WTC11 (cell line): ENCODE measurements around the gene ZC2HC1B. TPM values are rescaled to one million over a fixed set of nuclear protein-coding genes. Genes with fewer than 3 reads are reported as not detected.

Source experiments
- ATF1 ChIP-seq: sonication (generic); formaldehyde crosslinking; IDR thresholded peaks from 2 replicates; pipeline ENCODE4 v1.8.1; 2023; ENCODE audit warnings: mild to moderate bottlenecking, moderate library complexity, missing genetic modification reagents
- ELF4 ChIP-seq: sonication (generic); formaldehyde crosslinking; IDR thresholded peaks from 2 replicates; pipeline ENCODE4 v1.8.1; 2022; ENCODE audit warnings: low read depth, mild to moderate bottlenecking, moderate library complexity, missing genetic modification reagents
- FOXJ3 ChIP-seq: sonication (generic); formaldehyde crosslinking; IDR thresholded peaks from 2 replicates; pipeline ENCODE4 v1.9.0; 2021; ENCODE audit warnings: missing genetic modification reagents, mild to moderate bottlenecking, borderline replicate concordance
- GRHL2 ChIP-seq: fragments of 250-450 bp; sonication (Bioruptor Pico); IDR thresholded peaks from 2 replicates; pipeline ENCODE4 v1.8.0; 2022; ENCODE audit warnings: mild to moderate bottlenecking, moderate library complexity; ENCODE audit not compliant: insufficient replicate concordance, severe bottlenecking
- IRF2 ChIP-seq: sonication (generic); formaldehyde crosslinking; IDR thresholded peaks from 2 replicates; pipeline ENCODE4 v1.8.0; 2022; ENCODE audit warnings: low read depth, missing genetic modification reagents, borderline replicate concordance
- KAT7 ChIP-seq: sonication (generic); formaldehyde crosslinking; IDR thresholded peaks from 2 replicates; pipeline ENCODE4 v1.8.1; 2023; ENCODE audit warnings: missing genetic modification reagents, mild to moderate bottlenecking, borderline replicate concordance
- NFATC4 ChIP-seq: fragments of 250-450 bp; sonication (Bioruptor Pico); IDR thresholded peaks from 2 replicates; pipeline ENCODE4 v1.9.0; 2021; ENCODE audit warnings: mild to moderate bottlenecking
- NR2C2 ChIP-seq: sonication (generic); formaldehyde crosslinking; IDR thresholded peaks from 2 replicates; pipeline ENCODE4 v1.8.0; 2022; ENCODE audit warnings: mild to moderate bottlenecking, missing genetic modification reagents
- NR3C1 ChIP-seq: sonication (generic); formaldehyde crosslinking; conservative IDR thresholded peaks from 2 replicates; pipeline ENCODE4 v1.8.1; 2023; ENCODE audit warnings: low read depth, mild to moderate bottlenecking, missing genetic modification reagents
- OVOL2 ChIP-seq: fragments of 250-450 bp; sonication (Bioruptor Pico); IDR thresholded peaks from 2 replicates; pipeline ENCODE4 v1.9.0; 2021; ENCODE audit warnings: mild to moderate bottlenecking, borderline replicate concordance
- PRRX2 ChIP-seq: fragments of 250-450 bp; sonication (Bioruptor Pico); IDR thresholded peaks from 2 replicates; pipeline ENCODE4 v1.8.0; 2021; ENCODE audit warnings: mild to moderate bottlenecking
- RORB ChIP-seq: fragments of 250-450 bp; sonication (Bioruptor Pico); IDR thresholded peaks from 2 replicates; pipeline ENCODE4 v1.9.0; 2021; ENCODE audit warnings: mild to moderate bottlenecking
- SMAD3 ChIP-seq: sonication (generic); formaldehyde crosslinking; IDR thresholded peaks from 2 replicates; pipeline ENCODE4 v1.8.0; 2022; ENCODE audit warnings: missing genetic modification reagents, mild to moderate bottlenecking, borderline replicate concordance
- SP1 ChIP-seq: sonication (generic); formaldehyde crosslinking; conservative IDR thresholded peaks from 2 replicates; pipeline ENCODE4 v1.8.1; 2022; ENCODE audit warnings: missing genetic modification reagents
- TCF7 ChIP-seq: sonication (generic); formaldehyde crosslinking; IDR thresholded peaks from 2 replicates; pipeline ENCODE4 v1.8.0; 2022; ENCODE audit warnings: mild to moderate bottlenecking, low read depth, missing genetic modification reagents, moderate library complexity
- ZNF121 ChIP-seq: sonication (generic); formaldehyde crosslinking; IDR thresholded peaks from 2 replicates; pipeline ENCODE4 v1.8.0; 2023; ENCODE audit warnings: missing genetic modification reagents
- ZNF232 ChIP-seq: sonication (generic); formaldehyde crosslinking; IDR thresholded peaks from 2 replicates; pipeline ENCODE4 v1.8.0; 2022; ENCODE audit warnings: mild to moderate bottlenecking, missing genetic modification reagents
- ZNF396 ChIP-seq: fragments of 250-450 bp; sonication (Bioruptor Pico); IDR thresholded peaks from 2 replicates; pipeline ENCODE4 v1.8.0; 2021; ENCODE audit warnings: mild to moderate bottlenecking, moderate library complexity, borderline replicate concordance
- ZNF416 ChIP-seq: fragments of 250-450 bp; sonication (Bioruptor Pico); IDR thresholded peaks from 2 replicates; pipeline ENCODE4 v1.9.0; 2021; ENCODE audit warnings: mild to moderate bottlenecking, inconsistent platforms
- total RNA-seq: library from RNA; stranded (reverse); gene quantifications from 3 replicates; pipeline ENCODE4 v1.2.3, GENCODE V29; 2021
- TF ChIP-seq, protein P1 (sequence below): sonication (generic); formaldehyde crosslinking; IDR thresholded peaks from 2 replicates; pipeline ENCODE4 v1.8.1; 2023; ENCODE audit warnings: mild to moderate bottlenecking, moderate library complexity, missing genetic modification reagents
- TF ChIP-seq, protein P2 (sequence below): sonication (generic); formaldehyde crosslinking; IDR thresholded peaks from 2 replicates; pipeline ENCODE4 v1.8.0; 2022; ENCODE audit warnings: mild to moderate bottlenecking, missing genetic modification reagents
- TF ChIP-seq, protein P3 (sequence below): fragments of 250-450 bp; sonication (Bioruptor Pico); conservative IDR thresholded peaks from 2 replicates; pipeline ENCODE4 v1.9.0; 2021; ENCODE audit warnings: mild to moderate bottlenecking
- TF ChIP-seq, protein P4 (sequence below): sonication (generic); formaldehyde crosslinking; IDR thresholded peaks from 2 replicates; pipeline ENCODE4 v1.8.0; 2022; ENCODE audit warnings: mild to moderate bottlenecking, missing genetic modification reagents
- TF ChIP-seq, protein P5 (sequence below): fragments of 250-450 bp; sonication (Bioruptor Pico); IDR thresholded peaks from 2 replicates; pipeline ENCODE4 v1.9.0; 2021; ENCODE audit warnings: moderate library complexity, mild to moderate bottlenecking, inconsistent platforms, borderline replicate concordance
- TF ChIP-seq, protein P6 (sequence below): sonication (generic); formaldehyde crosslinking; IDR thresholded peaks from 2 replicates; pipeline ENCODE4 v1.8.1; 2023; ENCODE audit warnings: mild to moderate bottlenecking, missing genetic modification reagents
- TF ChIP-seq, protein P7 (sequence below): fragments of 250-450 bp; sonication (Bioruptor Pico); IDR thresholded peaks from 2 replicates; pipeline ENCODE4 v1.9.0; 2021; ENCODE audit warnings: mild to moderate bottlenecking

The ZC2HC1B gene
- total RNA-seq, 1 experiment from 2014 or later: not detected

DNA sequence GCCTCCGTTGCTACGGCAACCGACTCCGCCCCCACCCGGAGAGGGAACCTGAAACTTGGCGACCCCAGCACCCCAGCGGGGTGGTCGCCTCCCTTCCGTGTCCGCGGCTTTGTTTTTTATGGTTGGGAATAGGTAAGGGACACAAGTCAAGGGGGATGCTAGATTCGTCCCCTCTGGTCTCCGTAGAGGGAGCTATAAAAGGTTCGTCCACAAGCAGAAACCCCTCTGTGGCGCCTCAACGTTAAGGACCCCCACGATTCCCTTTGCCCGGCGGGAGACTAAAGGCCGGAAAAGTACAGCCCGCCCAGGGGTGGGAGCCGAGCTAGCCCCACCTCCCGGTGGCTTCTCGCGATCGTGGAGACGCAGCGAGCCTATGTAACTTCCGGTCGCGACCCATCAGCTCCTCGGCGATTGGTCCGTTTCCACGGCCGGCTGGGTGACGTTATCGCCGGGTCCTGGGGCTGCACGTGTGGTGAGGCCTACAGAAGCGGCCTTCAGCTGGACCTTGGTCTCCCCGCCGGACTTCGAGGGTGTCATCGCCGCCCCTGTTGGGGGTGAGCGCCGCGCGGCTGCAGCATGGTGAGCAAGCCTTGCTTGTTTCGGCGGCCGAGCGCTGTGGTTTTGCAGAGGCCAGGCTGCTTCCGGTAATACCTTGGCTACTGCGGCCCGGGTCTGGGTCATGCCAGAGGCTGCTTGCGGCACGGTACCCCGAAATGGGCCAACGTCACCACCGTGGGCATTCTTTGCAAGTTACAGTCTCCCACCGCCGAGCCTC, 21.2 kb upstream of the ZC2HC1B start, which contains the start of gene LTV1 (continued):
- TF ChIP-seq, protein P1, sequence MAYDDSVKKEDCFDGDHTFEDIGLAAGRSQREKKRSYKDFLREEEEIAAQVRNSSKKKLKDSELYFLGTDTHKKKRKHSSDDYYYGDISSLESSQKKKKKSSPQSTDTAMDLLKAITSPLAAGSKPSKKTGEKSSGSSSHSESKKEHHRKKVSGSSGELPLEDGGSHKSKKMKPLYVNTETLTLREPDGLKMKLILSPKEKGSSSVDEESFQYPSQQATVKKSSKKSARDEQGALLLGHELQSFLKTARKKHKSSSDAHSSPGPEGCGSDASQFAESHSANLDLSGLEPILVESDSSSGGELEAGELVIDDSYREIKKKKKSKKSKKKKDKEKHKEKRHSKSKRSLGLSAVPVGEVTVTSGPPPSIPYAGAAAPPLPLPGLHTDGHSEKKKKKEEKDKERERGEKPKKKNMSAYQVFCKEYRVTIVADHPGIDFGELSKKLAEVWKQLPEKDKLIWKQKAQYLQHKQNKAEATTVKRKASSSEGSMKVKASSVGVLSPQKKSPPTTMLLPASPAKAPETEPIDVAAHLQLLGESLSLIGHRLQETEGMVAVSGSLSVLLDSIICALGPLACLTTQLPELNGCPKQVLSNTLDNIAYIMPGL (CRISPR knock-in tag): peak; percentile 50; the same call in 1 of the 2 replicates
- no peak for TF ChIP-seq NR3C1 (CRISPR knock-in tag)
- TF ChIP-seq ZNF416 (CRISPR knock-in tag): no peak
- TF ChIP-seq ZNF396 (CRISPR knock-in tag): no peak
- no peak for TF ChIP-seq ELF4
- TF ChIP-seq OVOL2 (CRISPR knock-in tag): no peak
- no peak for TF ChIP-seq TCF7 (CRISPR knock-in tag)
- TF ChIP-seq ZNF121 (CRISPR knock-in tag): no peak
- no peak; the same call in 1 of the 2 replicates for TF ChIP-seq ZNF232 (CRISPR knock-in tag)
- TF ChIP-seq IRF2 (CRISPR knock-in tag): no peak
- TF ChIP-seq, protein P2, sequence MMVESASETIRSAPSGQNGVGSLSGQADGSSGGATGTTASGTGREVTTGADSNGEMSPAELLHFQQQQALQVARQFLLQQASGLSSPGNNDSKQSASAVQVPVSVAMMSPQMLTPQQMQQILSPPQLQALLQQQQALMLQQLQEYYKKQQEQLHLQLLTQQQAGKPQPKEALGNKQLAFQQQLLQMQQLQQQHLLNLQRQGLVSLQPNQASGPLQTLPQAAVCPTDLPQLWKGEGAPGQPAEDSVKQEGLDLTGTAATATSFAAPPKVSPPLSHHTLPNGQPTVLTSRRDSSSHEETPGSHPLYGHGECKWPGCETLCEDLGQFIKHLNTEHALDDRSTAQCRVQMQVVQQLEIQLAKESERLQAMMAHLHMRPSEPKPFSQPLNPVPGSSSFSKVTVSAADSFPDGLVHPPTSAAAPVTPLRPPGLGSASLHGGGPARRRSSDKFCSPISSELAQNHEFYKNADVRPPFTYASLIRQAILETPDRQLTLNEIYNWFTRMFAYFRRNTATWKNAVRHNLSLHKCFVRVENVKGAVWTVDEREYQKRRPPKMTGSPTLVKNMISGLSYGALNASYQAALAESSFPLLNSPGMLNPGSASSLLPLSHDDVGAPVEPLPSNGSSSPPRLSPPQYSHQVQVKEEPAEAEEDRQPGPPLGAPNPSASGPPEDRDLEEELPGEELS (CRISPR knock-in tag): 0 out of 2 replicates have a peak, but pooled peaks have one; percentile 48
- TF ChIP-seq NFATC4 (CRISPR knock-in tag): no peak
- TF ChIP-seq FOXJ3 (CRISPR knock-in tag): no peak
- peak; percentile 90; the same call in 1 of the 2 replicates for TF ChIP-seq KAT7 (CRISPR knock-in tag)
- TF ChIP-seq, protein P3, sequence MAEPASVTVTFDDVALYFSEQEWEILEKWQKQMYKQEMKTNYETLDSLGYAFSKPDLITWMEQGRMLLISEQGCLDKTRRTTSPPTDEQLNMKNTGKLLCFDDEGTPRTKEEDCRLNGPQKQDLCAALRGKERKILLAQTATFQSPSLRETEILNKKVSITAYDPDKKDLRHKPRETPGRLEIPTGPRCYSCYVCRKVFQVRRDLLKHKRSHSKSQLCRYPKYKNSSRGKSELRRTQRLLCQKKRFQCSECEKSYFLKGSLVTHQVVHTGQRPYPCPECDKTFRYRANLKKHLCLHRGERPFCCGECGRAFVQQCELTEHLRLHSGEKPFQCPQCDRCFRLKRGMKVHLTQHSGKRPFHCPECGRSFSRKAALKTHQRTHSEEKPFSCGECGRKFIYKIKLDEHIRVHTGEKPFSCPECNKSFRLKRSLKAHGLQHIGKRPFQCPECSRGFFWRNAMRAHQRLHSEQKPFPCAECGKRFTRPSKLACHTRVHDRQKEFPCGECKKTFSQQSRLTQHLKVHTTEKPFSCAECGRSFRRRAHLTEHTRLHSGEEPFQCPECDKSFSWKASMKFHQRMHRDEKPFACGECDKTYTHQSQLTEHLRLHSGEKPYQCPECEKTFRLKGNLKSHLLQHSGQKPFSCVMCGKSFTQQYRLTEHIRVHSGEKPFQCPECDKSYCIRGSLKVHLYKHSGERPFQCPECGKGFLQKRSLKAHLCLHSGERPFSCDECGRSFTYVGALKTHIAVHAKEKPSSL: no peak
- TF ChIP-seq SMAD3 (CRISPR knock-in tag): peak; percentile 61; the same call in 1 of the 2 replicates
- no peak for TF ChIP-seq PRRX2 (CRISPR knock-in tag)
- TF ChIP-seq ATF1 (CRISPR knock-in tag): 0 out of 2 replicates have a peak, but pooled peaks have one; percentile 40
- TF ChIP-seq, protein P4, sequence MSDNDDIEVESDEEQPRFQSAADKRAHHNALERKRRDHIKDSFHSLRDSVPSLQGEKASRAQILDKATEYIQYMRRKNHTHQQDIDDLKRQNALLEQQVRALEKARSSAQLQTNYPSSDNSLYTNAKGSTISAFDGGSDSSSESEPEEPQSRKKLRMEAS (CRISPR knock-in tag): peak; percentile 97
- TF ChIP-seq, protein P5, sequence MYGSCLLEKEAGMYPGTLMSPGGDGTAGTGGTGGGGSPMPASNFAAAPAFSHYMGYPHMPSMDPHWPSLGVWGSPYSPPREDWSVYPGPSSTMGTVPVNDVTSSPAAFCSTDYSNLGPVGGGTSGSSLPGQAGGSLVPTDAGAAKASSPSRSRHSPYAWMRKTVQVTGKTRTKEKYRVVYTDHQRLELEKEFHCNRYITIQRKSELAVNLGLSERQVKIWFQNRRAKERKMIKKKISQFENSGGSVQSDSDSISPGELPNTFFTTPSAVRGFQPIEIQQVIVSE (CRISPR knock-in tag): no peak
- TF ChIP-seq GRHL2 (CRISPR knock-in tag): no peak
- TF ChIP-seq, protein P6, sequence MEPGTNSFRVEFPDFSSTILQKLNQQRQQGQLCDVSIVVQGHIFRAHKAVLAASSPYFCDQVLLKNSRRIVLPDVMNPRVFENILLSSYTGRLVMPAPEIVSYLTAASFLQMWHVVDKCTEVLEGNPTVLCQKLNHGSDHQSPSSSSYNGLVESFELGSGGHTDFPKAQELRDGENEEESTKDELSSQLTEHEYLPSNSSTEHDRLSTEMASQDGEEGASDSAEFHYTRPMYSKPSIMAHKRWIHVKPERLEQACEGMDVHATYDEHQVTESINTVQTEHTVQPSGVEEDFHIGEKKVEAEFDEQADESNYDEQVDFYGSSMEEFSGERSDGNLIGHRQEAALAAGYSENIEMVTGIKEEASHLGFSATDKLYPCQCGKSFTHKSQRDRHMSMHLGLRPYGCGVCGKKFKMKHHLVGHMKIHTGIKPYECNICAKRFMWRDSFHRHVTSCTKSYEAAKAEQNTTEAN (CRISPR knock-in tag): 0 out of 2 replicates have a peak, but pooled peaks have one; percentile 54
- TF ChIP-seq SP1: peak; percentile 81; the same call in 1 of the 2 replicates
- no peak for TF ChIP-seq RORB
- TF ChIP-seq NR2C2: no peak
- TF ChIP-seq, protein P7, sequence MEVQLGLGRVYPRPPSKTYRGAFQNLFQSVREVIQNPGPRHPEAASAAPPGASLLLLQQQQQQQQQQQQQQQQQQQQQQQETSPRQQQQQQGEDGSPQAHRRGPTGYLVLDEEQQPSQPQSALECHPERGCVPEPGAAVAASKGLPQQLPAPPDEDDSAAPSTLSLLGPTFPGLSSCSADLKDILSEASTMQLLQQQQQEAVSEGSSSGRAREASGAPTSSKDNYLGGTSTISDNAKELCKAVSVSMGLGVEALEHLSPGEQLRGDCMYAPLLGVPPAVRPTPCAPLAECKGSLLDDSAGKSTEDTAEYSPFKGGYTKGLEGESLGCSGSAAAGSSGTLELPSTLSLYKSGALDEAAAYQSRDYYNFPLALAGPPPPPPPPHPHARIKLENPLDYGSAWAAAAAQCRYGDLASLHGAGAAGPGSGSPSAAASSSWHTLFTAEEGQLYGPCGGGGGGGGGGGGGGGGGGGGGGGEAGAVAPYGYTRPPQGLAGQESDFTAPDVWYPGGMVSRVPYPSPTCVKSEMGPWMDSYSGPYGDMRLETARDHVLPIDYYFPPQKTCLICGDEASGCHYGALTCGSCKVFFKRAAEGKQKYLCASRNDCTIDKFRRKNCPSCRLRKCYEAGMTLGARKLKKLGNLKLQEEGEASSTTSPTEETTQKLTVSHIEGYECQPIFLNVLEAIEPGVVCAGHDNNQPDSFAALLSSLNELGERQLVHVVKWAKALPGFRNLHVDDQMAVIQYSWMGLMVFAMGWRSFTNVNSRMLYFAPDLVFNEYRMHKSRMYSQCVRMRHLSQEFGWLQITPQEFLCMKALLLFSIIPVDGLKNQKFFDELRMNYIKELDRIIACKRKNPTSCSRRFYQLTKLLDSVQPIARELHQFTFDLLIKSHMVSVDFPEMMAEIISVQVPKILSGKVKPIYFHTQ (CRISPR knock-in tag): no peak
